Mucosa of descending colon (tissue), 3 donors: ENCODE results near the gene PAX8. TPM values are rescaled to one million over a fixed set of nuclear protein-coding genes. Genes with fewer than 3 reads are reported as not detected.
A peak's percentile ranks its signal among the peaks of the same experiment; 100 is the strongest.

Source experiments
- ATAC-seq: fragments of 200-7000 bp; cut with Tn5 transposase; one replicate; pipeline ENCODE4 v1.9.1; 2020; ENCODE audit warnings: mild to moderate bottlenecking, moderate library complexity
- DNase-seq, 3 donors: peaks; one replicate each; pipeline ENCODE4 v3.0.0-alpha.2; 2020
- H3K36me3 ChIP-seq: fragments of 200-600 bp; one replicate; pipeline ENCODE4 v1.8.0; 2021; ENCODE audit warnings: low read depth, mild to moderate bottlenecking
- H3K4me1 ChIP-seq: fragments of 200-600 bp; one replicate; pipeline ENCODE4 v1.8.0; 2021; ENCODE audit warnings: low read depth, mild to moderate bottlenecking
- H3K4me3 ChIP-seq: fragments of 200-600 bp; one replicate; pipeline ENCODE4 v1.8.0; 2021; ENCODE audit warnings: mild to moderate bottlenecking
- H3K9me3 ChIP-seq: fragments of 200-600 bp; one replicate; pipeline ENCODE4 v1.8.0; 2021; ENCODE audit warnings: mild to moderate bottlenecking
- intact Hi-C, 2 donors: fragments of 100-400 bp; cut with DNase I in 1 of 2; cut with micrococcal nuclease in 1 of 2; formaldehyde crosslinking; loops; one replicate each; pipeline versions ENCODE4 v1.11.0 to v1.11.1; 2022; cut with DNase I, micrococcal nuclease
- total RNA-seq, 3 donors: library from RNA; stranded (reverse); fragmentation: NEBNext Ultra II Directional in 2 of 3; extraction: Animal tissue kit (Norgen Biotek cat#: 25700) in 2 of 3; gene quantifications; one replicate each; pipeline versions ENCODE4 v1.2.1 to v1.2.4, GENCODE V29; 2021 to 2023
- TF ChIP-seq, protein P1 (sequence below): fragments of 200-600 bp; IDR thresholded peaks from one replicate; pipeline ENCODE4 v1.8.0; 2022; ENCODE audit warnings: antibody characterized with exemption, mild to moderate bottlenecking
- donor health status: DM: no; HTN: no; CAD: no; lungs with moderate emphysema.
- donor health status: DM: no; HTN: no; CAD: no.
- donor health status: DM: no; HTN: yes; CAD: no.

Gene PAX8
- total RNA-seq, 3 donors from 2014 or later = 0.82 to 6.2 (median 4.8) TPM

DNA sequence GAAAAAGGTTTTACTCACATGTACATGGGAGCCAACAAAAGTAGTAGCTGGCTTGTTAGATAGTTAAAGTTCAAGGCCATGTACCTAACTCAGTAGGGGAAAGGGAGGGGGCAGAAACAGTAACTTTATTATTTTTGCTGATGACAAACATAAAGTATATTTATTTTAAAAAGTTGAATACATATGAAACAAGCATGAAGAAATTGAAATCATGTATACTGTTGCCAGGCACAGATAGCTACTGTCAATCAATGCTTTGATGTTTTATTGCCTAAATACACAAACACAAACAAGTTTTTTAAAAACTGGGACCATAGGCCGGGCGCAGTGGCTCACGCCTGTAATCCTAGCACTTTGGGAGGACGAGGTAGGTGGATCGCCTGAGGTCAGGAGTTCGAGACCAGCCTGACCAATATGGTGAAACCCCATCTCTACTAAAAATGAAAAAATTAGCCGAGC lies 112.5 kb downstream of the PAX8 start:
- no peak overlapping the region for H3K4me3 ChIP-seq
- no peaks in the 10 kb centered on the region for H3K9me3 ChIP-seq
- DNase-seq = peak in 1 of 3 donors; percentile 0
- intact Hi-C loops = no loop called here
- TF ChIP-seq, protein P1, sequence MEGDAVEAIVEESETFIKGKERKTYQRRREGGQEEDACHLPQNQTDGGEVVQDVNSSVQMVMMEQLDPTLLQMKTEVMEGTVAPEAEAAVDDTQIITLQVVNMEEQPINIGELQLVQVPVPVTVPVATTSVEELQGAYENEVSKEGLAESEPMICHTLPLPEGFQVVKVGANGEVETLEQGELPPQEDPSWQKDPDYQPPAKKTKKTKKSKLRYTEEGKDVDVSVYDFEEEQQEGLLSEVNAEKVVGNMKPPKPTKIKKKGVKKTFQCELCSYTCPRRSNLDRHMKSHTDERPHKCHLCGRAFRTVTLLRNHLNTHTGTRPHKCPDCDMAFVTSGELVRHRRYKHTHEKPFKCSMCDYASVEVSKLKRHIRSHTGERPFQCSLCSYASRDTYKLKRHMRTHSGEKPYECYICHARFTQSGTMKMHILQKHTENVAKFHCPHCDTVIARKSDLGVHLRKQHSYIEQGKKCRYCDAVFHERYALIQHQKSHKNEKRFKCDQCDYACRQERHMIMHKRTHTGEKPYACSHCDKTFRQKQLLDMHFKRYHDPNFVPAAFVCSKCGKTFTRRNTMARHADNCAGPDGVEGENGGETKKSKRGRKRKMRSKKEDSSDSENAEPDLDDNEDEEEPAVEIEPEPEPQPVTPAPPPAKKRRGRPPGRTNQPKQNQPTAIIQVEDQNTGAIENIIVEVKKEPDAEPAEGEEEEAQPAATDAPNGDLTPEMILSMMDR = no peak
- H3K36me3 ChIP-seq = no peaks in the 10 kb centered on the region
- H3K4me1 ChIP-seq = peaks cover 30% of the 10 kb centered on the region
- ATAC-seq = no peak

Other genes with a start within 250 kb of the PAX8 start
- not detected for gene IL36B, start 226.1 kb downstream of the PAX8 start, total RNA-seq
- not detected for gene IL36RN, start 219.7 kb downstream of the PAX8 start, total RNA-seq
- not detected for gene IL1F10, start 211.0 kb downstream of the PAX8 start, total RNA-seq
- 10 to 100 TPM in 1 of 3 donors, under 1 TPM in 2; 0.17 to 11.9 (median 0.76) TPM for gene IL1RN, start 151.3 kb downstream of the PAX8 start, total RNA-seq
- 10 to 100 TPM; 40.8 to 91.3 (median 64.4) TPM for gene PSD4, start 105.0 kb downstream of the PAX8 start, total RNA-seq
- gene ZNG1B, start 158.8 kb upstream of the PAX8 start, total RNA-seq = 10 to 100 TPM; 26.2 to 33.5 (median 27.8) TPM
- gene FOXD4L1, start 219.7 kb upstream of the PAX8 start, total RNA-seq = under 1 TPM in 2 of 3 donors, not detected in 1; 0.17 to 0.32 TPM